Prostate gland (tissue), 2 donors: ENCODE measurements around the gene SEMA6C.

Source experiments
- CTCF ChIP-seq, 4 experiments: fragments of 200-600 bp in 2 of 4; fragments of 450-650 bp in 2 of 4; sonication (generic) in 2 of 4; IDR thresholded peaks; 1 replicate in 3 of 4; 2 replicates in 1 of 4; pipeline ENCODE4 v1.5.1; 2016 to 2019; ENCODE audit warnings: antibody characterized with exemption in 4 of 4, mild to moderate bottlenecking in 2 of 4, moderate library complexity in 2 of 4
- POLR2AphosphoS5 ChIP-seq: sonication (generic); formaldehyde crosslinking; IDR thresholded peaks from one replicate; pipeline ENCODE4 v1.6.1; 2017; ENCODE audit warnings: antibody characterized with exemption

GRCh38 chr1:151175863-151176262, 29.4 kb upstream of the SEMA6C start, which contains the start of gene TMOD4:
- TF ChIP-seq CTCF (IDR thresholded peaks at IDR 0.05) (peak in 2 of 4 experiments; percentile 10 to 30), POLR2AphosphoS5 (no peak)
